ENCODE measurements around the gene CES3.

GRCh38 chr16:66931665-66932064 is 29.4 kb upstream of the CES3 start:
- TF ChIP-seq CTCF (IDR thresholded peaks at IDR 0.05) (no peak), POLR2A (IDR thresholded peaks at IDR 0.05) (no peak)
